GM21390 (cell line): ENCODE measurements around the gene ACSS2.

Experiments
- ATAC-seq: cut with Tn5 transposase; IDR thresholded peaks from one replicate; pipeline ENCODE4 v1.9.1; 2021; ENCODE audit not compliant: unreplicated experiment

Gene ACSS2

GRCh38 chr20:34907616-34908469 lies 31.4 kb downstream of the ACSS2 start:
- no peak for ATAC-seq

DNA sequence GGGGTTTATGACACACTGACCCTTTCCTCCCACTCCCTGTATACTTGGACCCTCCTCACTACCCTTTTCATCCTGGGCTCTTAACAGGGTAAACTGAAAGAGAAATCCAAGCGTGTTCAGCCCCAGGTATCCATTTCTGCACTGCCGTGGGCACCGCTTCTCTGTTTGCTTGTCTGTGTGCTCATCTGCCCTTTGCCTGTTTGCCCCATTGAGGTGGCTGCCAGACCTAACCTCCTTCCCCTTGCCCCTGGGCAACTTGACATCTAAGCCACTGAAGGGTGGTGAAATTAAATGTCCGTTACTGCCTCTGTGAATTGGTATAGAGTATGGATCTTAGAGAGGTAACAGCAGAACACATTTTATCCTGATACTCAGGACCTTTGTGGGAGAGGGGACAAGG lies 38.7 kb downstream of the ACSS2 start:
- no peak for ATAC-seq

- no peak for ATAC-seq
Measured at GRCh38 chr20:34915749-34916455, 39.5 kb downstream of the ACSS2 start.

DNA sequence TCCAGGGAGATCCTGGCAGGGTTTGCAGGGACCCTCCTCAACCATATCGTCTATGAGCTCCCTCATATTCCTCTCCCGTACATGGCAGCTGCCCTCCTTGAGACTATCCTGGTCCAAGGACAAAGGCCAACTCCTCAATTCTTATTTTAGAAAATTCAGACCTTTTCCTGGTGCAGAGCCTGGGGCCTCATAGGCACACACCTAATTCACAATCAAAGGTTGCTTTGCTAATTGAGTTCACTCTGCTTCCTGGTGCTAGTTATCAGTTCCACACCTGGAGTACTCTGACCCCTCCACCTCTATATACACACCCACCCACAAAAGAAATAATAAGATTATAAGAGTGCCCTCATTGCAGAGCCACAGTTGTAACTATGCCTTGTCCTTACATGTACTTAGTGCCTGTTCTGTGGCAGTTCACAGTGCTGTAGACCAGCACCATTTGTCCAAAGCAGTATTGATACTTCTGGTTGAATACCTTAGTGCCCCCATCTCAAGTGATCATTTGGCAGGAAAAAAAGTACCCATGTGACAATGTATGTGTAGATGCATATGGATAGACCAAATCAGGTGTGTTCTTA lies 40.5 kb downstream of the ACSS2 start:
- no peak for ATAC-seq

DNA sequence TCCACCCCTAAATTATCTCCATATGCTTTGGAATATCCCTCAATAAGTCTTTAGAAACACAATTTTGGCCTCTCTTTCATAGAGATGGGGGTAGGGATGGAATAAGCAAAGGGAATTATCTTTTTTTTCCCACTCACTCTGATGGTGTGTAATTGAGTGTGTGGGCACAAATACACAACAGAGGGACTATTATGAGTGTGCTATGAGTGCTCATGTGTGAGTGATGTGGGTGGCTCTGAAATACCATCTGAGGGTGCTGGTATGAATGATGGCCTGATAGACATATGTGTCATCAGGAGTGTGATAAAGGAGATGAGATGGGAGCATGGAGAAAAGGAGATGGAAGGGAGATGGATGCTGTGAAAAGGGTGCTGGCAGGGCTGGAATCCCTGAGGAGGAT lies 43.6 kb downstream of the ACSS2 start:
- ATAC-seq: no peak

DNA sequence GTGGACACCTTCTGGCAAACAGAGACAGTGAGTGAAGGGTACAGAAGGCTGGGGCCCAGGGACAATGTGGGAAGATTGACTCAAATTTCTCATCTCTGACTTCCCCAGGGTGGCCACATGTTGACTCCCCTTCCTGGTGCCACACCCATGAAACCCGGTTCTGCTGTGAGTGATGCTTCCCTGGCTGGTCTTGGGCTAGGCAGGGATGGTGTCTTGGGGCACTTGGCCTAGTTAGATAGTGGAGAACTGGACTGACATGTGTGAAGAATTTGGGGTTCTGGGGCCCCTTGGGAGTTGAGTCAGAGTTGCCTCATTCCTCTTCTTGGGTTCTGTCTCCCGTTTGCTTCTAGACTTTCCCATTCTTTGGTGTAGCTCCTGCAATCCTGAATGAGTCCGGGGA lies 45.0 kb downstream of the ACSS2 start:
- no peak for ATAC-seq

- ATAC-seq: no peak
Measured at GRCh38 chr20:34922654-34923381, 46.4 kb downstream of the ACSS2 start.

DNA sequence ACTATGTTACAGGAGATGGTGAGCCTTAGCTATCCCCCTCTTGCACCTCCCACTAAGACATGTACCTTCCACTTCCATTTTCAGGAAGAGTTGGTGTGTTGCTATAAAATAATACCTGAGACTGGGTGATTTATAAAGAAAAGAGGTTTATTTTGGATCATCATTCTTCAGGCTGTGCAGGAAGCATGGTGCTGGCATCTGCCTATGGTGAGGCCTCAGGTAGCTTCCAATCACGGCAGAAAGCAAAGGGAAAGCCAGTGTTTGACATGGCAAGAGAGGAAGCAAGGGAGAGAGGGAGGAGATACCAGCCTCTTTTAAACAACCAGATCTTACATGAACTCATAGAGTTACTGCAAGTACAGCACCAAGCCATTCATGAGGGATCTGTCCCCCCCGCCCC lies 47.0 kb downstream of the ACSS2 start:
- no peak for ATAC-seq

DNA sequence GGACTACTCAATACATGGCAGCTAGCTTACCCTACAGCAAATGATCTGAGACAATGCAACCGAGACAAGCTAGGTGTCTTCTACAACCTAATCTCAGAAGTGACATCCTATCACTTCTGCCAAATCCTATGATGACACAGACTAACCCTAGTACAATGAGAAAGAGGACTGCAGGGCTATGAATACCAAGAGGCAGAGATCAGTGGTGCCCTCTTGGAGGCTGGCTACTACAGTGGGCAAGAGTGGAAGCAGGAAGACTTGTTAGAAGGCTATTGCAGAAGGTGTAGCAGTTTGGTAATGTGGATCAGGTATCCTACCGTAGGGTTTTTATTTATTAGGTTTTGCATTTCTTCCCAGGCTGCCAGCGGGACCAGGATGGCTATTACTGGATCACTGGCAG lies 48.9 kb downstream of the ACSS2 start:
- ATAC-seq: no peak

GRCh38 chr20:34925981-34926380 lies 49.6 kb downstream of the ACSS2 start:
- ATAC-seq: no peak

- no peak for ATAC-seq
Measured at GRCh38 chr20:34926581-34926980, 50.2 kb downstream of the ACSS2 start.

DNA sequence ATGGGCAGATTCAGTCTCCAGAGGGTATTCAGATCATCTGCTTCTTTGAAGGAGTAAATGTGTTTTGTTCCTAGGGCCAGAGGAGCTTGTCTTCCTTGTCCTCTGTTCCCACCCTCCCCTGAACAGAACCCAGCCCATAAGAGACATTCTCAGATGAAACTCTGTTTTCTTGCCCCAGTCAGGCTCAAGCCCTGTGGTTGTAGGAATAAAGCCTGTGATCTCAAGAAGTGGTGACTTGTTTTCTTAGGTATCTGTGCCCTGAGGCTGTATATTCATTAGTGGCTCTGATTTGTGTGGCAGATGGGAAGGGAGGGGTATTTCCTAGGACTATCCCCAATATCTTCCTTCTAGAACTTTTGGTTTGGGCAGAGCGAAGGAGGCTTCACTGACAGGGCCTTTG lies 51.3 kb downstream of the ACSS2 start:
- no peak for ATAC-seq

DNA sequence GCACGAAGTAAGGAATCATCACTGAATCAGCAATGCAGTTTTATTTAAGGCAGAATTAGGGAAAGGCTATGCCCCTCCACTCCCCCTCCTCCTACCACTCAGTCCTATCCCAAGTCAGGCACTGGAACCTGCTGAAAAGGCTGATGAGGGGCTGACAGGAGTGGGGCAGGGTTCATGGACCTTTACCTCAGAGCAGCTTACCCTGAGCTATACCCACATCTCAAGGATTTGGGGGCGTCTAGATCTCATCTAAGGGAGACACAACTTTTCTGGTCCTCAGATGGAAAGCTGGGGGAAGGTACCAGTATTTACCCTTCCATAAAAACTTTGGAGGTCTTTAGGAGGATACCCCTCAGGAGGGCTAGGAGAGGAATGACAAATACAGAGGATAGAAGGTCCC lies 52.0 kb downstream of the ACSS2 start:
- ATAC-seq: no peak

DNA sequence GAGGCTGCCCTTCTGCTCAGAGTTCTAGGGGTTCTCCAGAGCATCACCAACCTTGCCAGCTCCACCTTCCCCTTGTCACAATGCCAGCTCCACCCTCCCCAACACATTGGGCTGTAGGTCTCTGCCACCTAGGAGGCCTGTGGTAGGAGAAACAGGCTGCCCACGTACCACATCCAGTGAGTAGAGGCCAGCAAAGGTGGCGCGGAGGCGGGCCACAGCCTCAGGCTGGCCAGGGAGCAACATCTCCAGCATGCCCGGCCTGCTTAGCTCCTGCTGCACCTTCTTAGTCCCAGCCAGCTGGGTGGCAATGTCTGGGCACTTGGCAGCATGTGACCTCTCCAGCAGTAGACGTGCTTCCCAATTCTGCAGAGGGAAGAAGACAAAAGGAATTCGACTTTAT lies 55.4 kb downstream of the ACSS2 start:
- no peak for ATAC-seq

DNA sequence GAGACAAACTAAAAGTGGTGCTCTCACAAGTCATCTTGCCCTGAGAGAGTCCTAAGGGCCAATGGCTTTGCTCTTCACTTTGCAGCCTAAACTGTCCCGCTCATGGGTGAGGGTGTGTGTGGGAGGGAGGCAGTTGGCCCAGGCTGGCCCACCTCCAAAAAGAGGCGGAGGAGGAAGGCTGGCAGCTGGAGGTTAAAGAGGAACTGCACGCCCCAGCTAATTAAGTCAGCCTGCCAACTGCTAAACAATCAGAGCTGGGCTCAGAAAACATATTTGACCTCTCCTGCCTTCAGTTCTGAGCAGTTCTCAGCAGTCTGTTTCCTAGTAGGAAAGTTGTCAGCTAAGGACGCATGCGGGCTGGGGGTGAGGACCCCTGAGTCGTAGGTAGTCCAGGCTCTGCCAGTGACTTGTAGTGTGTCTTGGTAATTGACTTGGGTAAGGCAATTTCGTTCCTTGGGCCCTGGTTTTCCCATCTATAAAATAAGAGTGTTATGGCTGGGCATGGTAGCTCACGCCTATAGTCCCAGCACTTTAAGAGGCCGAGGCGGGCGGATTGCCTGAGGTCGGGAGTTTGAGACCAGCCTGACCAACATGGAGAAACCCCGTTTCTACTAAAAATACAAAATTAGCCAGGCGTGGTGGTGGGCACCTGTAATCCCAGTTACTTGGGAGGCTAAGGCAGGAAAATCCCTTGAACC lies 62.2 kb downstream of the ACSS2 start:
- no peak for ATAC-seq

DNA sequence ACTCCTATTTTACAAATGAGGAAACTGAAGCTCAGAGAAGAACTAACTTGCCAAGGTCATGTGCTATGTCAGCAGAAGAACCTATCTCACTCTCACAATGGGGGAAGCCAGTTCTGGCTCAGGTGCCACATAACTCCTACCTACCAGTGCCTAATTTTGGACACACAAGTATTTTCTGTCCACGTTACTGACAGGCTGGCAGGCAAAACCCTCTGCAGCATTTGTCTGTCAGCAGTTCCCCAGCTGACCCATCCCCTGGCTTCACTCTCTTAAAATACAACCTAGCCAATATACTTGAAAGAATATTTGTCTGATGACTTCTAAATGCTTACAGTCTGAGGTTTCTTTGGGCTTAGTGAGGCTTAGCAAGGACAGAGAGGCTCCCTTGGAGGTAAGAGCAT lies 63.7 kb downstream of the ACSS2 start:
- ATAC-seq: no peak

GRCh38 chr20:34941226-34941625 lies 64.8 kb downstream of the ACSS2 start:
- ATAC-seq: no peak

DNA sequence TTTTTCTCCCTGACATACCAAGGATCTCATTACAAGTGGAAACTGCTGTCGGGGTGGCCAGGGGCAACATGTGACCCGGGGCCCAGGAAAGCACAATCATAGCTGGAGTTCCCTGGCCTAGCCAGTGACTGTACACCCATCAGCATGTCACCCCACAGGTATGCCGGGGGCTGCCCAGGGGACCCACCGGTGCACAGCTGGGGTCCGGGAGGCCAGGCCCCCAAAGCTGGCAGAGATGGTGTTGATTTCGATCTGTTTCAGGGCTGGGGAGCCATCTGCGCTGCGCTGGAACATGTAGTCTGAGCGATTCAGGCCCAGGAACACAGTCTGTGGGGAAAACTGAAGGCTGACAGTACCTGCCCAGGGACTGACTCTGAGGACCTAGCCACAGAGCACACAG lies 65.9 kb downstream of the ACSS2 start:
- ATAC-seq: no peak

DNA sequence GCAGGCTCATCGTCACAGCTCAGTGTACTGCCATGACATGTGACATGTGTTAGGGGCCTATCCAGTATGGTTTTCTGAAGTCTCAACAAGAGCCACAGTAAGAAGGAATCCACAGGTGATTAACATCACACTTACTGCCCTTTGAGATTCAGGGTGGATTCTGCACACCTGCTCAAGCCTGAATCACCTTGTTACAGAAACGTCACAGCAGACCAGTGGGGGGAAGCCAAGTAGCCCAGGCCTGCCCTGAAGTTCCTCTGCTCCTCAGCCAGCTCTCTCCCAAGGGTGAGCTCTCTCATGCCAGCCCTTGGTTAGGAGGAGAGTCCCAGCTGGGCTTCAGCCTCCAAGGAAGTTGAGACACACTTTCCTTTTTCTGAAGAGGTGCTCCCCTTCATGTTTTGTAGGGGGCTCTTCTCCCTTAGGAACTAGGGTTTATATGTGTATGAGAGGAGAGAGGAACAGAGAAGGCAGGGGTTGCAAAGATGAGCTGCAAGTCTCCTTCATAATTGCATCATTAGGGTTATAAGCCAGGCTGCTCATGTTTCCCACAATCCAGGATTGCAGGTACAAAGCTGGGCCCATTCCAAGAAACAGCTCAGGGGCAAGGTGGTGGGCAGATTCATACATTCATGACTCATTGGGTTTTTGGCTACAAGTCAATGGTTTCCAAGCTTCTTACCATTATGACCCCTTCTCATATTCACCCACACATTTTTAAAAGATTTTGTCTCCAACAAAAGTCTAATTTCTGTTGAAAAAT lies 67.6 kb downstream of the ACSS2 start:
- ATAC-seq: no peak
